ENCODE results near the gene ZNF768.

ZNF768 gene

DNA sequence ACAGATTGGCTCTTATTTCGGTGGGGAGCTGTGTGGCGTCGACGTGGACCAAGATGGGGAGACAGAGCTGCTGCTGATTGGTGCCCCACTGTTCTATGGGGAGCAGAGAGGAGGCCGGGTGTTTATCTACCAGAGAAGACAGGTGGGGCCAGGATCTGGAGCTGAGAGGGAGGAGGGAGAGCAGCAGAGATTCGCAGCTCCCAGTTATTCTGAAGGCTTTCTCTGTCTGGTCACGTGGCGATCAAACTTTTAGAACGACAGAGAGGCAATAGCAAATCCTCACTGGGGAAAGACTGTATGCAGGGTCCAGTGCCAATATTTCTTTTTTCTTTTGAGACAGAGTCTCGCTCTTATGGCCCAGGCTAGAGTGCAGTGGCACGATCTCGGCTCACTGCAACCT, 31.7 kb downstream of the ZNF768 start:
- Histone ChIP-seq H3K36me3 (ENCODE audit: control insufficient read depth, insufficient read depth, low read length) (no peaks in the 10 kb centered on the region), H3K4me3 (ENCODE audit: low read length) (no peak overlapping the region), H3K9ac (ENCODE audit: low read length) (no peak overlapping the region), H2BK120ac (ENCODE audit: low read depth, low read length) (no peak overlapping the region), H3K23ac (ENCODE audit: low read length) (no peak overlapping the region), H3K56ac (ENCODE audit: low read length) (no peak overlapping the region), H3K27me3 (ENCODE audit: insufficient read depth, low read length, poor library complexity) (no peaks in the 10 kb centered on the region), H3K4ac (ENCODE audit: low read depth, low read length) (no peak overlapping the region), H3K4me1 (ENCODE audit: control insufficient read depth, low read depth, low read length) (no peaks in the 10 kb centered on the region), H4K5ac (ENCODE audit: low read length) (no peak overlapping the region), H3K79me1 (ENCODE audit: low read length) (no peaks in the 10 kb centered on the region), H2BK15ac (replicated peaks; ENCODE audit: low read depth) (no peak overlapping the region), H2BK5ac (ENCODE audit: low read length) (no peak overlapping the region), H4K8ac (ENCODE audit: low read depth, low read length) (no peak overlapping the region), H3K79me2 (ENCODE audit: control insufficient read depth, insufficient read depth, low read length) (no peaks in the 10 kb centered on the region), H3K18ac (ENCODE audit: low read length) (no peak overlapping the region), H2AK5ac (ENCODE audit: low read length) (no peak overlapping the region), H3K4me2 (ENCODE audit: low read length) (no peak overlapping the region), H3K27ac (ENCODE audit: low read depth, low read length) (no peak overlapping the region)
- DNase-seq = no peak
- WGBS (ENCODE audit: extremely low coverage, insufficient coverage, low lambda C conversion rate) = no CpG with 5 or more reads among the region's 12 CpGs

DNA sequence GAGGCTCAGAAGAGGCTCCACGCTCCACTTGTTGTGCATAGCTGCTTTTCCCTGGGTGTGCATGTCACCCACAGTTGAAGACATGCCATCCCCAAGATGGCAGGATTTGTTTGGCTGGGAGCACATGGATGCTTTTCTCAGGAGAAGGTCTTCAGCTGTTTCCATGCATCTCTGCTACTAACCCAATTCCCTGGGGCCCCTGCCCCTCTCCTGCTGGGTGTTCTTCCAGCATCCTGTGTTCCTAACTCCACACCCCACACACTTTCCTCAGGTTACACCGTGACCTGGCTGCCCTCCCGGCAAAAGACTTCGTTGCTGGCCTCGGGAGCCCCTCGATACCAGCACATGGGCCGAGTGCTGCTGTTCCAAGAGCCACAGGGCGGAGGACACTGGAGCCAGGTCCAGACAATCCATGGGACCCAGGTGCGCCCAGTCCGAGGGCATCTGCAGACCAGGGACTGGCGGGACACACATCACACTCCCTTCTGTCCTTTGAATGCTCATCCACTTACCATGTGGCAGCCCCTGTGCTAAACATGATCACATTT, 32.4 kb downstream of the ZNF768 start:
- H4K5ac ChIP-seq (ENCODE audit: low read length) = no peak overlapping the region
- H3K79me1 ChIP-seq (ENCODE audit: low read length) = no peaks in the 10 kb centered on the region
- no peaks in the 10 kb centered on the region for H3K36me3 ChIP-seq (ENCODE audit: control insufficient read depth, insufficient read depth, low read length)
- no peak overlapping the region for H3K4me2 ChIP-seq (ENCODE audit: low read length)
- no peak overlapping the region for H3K56ac ChIP-seq (ENCODE audit: low read length)
- no CpG with 5 or more reads among the region's 11 CpGs for WGBS (ENCODE audit: extremely low coverage, insufficient coverage, low lambda C conversion rate)
- no peak overlapping the region for H3K4ac ChIP-seq (ENCODE audit: low read depth, low read length)
- H4K8ac ChIP-seq (ENCODE audit: low read depth, low read length) = no peak overlapping the region
- no peak overlapping the region for H3K18ac ChIP-seq (ENCODE audit: low read length)
- H2BK15ac ChIP-seq (replicated peaks; ENCODE audit: low read depth) = no peak overlapping the region
- H2AK5ac ChIP-seq (ENCODE audit: low read length) = no peak overlapping the region
- H3K4me3 ChIP-seq (ENCODE audit: low read length) = no peak overlapping the region
- H3K9ac ChIP-seq (ENCODE audit: low read length) = no peak overlapping the region
- H3K79me2 ChIP-seq (ENCODE audit: control insufficient read depth, insufficient read depth, low read length) = no peaks in the 10 kb centered on the region
- H3K23ac ChIP-seq (ENCODE audit: low read length) = no peak overlapping the region
- no peak overlapping the region for H3K27ac ChIP-seq (ENCODE audit: low read depth, low read length)
- no peaks in the 10 kb centered on the region for H3K27me3 ChIP-seq (ENCODE audit: insufficient read depth, low read length, poor library complexity)
- no peak for DNase-seq
- no peak overlapping the region for H2BK120ac ChIP-seq (ENCODE audit: low read depth, low read length)
- no peak overlapping the region for H2BK5ac ChIP-seq (ENCODE audit: low read length)
- H3K4me1 ChIP-seq (ENCODE audit: control insufficient read depth, low read depth, low read length) = no peaks in the 10 kb centered on the region

DNA sequence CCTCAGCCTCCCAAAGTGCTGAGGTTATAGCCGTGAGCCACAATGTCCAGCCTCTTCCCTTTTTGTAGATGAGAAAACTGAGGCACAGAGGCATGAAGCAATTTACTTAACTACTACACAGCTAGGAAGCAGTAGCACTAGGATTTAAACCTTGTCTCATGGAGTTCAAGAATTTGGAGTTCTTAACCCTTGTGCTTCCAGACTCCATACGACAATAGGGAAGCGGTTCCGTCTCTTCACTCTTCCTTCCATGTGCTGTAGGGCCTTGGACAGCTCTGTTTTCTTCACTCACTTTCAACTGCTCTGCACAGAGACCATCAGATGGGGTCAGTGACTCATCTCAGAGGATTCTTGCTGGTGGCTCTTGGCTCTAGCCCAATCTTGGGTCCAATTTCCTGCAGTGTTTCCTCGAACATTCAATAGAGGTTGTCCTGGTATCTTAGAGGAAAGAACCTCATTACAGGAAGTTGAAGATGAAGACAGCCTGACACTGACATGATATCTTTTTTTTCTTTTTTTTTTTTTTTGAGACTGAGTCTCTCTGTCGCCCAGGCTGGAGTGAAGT, 34.5 kb downstream of the ZNF768 start:
- H3K9ac ChIP-seq (ENCODE audit: low read length) = no peak overlapping the region
- no peak overlapping the region for H4K8ac ChIP-seq (ENCODE audit: low read depth, low read length)
- H3K4me1 ChIP-seq (ENCODE audit: control insufficient read depth, low read depth, low read length) = no peaks in the 10 kb centered on the region
- WGBS (ENCODE audit: extremely low coverage, insufficient coverage, low lambda C conversion rate) = no CpG with 5 or more reads among the region's 6 CpGs
- H3K18ac ChIP-seq (ENCODE audit: low read length) = no peak overlapping the region
- no peak overlapping the region for H2BK120ac ChIP-seq (ENCODE audit: low read depth, low read length)
- no peaks in the 10 kb centered on the region for H3K79me1 ChIP-seq (ENCODE audit: low read length)
- H2AK5ac ChIP-seq (ENCODE audit: low read length) = no peak overlapping the region
- H2BK5ac ChIP-seq (ENCODE audit: low read length) = no peak overlapping the region
- H3K36me3 ChIP-seq (ENCODE audit: control insufficient read depth, insufficient read depth, low read length) = no peaks in the 10 kb centered on the region
- no peak overlapping the region for H4K5ac ChIP-seq (ENCODE audit: low read length)
- no peak overlapping the region for H3K4ac ChIP-seq (ENCODE audit: low read depth, low read length)
- peak; percentile 21 for DNase-seq
- H3K79me2 ChIP-seq (ENCODE audit: control insufficient read depth, insufficient read depth, low read length) = no peaks in the 10 kb centered on the region
- H3K23ac ChIP-seq (ENCODE audit: low read length) = no peak overlapping the region
- no peaks in the 10 kb centered on the region for H3K27me3 ChIP-seq (ENCODE audit: insufficient read depth, low read length, poor library complexity)
- H2BK15ac ChIP-seq (replicated peaks; ENCODE audit: low read depth) = no peak overlapping the region
- no peak overlapping the region for H3K27ac ChIP-seq (ENCODE audit: low read depth, low read length)
- no peak overlapping the region for H3K4me2 ChIP-seq (ENCODE audit: low read length)
- no peak overlapping the region for H3K4me3 ChIP-seq (ENCODE audit: low read length)
- H3K56ac ChIP-seq (ENCODE audit: low read length) = no peak overlapping the region

DNA sequence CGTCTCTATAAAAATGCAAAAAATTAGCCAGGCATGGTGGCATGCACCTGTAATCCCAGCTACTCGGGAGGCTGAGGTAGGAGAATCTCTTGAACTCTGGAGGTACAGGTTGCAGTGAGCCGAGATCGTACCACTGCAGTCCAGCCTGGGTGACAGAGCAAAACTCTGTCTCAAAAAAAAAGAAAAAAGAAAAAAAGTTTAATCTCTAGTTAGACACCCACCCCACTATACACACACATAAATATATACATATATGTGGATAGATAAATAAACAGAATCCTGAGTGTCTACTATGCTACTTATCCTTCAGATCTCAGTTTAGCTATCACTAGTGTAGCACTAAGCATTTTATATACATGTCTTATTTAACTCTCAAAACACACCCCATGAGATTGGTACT, 35.1 kb downstream of the ZNF768 start:
- no peak overlapping the region for H3K4ac ChIP-seq (ENCODE audit: low read depth, low read length)
- no peak overlapping the region for H2AK5ac ChIP-seq (ENCODE audit: low read length)
- H3K18ac ChIP-seq (ENCODE audit: low read length) = no peak overlapping the region
- no peak overlapping the region for H2BK120ac ChIP-seq (ENCODE audit: low read depth, low read length)
- H2BK15ac ChIP-seq (replicated peaks; ENCODE audit: low read depth) = no peak overlapping the region
- H4K5ac ChIP-seq (ENCODE audit: low read length) = no peak overlapping the region
- no peak for DNase-seq
- H3K9ac ChIP-seq (ENCODE audit: low read length) = no peak overlapping the region
- H3K4me2 ChIP-seq (ENCODE audit: low read length) = no peak overlapping the region
- H3K56ac ChIP-seq (ENCODE audit: low read length) = no peak overlapping the region
- no peaks in the 10 kb centered on the region for H3K36me3 ChIP-seq (ENCODE audit: control insufficient read depth, insufficient read depth, low read length)
- H3K27ac ChIP-seq (ENCODE audit: low read depth, low read length) = no peak overlapping the region
- H3K27me3 ChIP-seq (ENCODE audit: insufficient read depth, low read length, poor library complexity) = no peaks in the 10 kb centered on the region
- no peak overlapping the region for H3K4me3 ChIP-seq (ENCODE audit: low read length)
- no CpG with 5 or more reads among the region's 4 CpGs for WGBS (ENCODE audit: extremely low coverage, insufficient coverage, low lambda C conversion rate)
- H2BK5ac ChIP-seq (ENCODE audit: low read length) = no peak overlapping the region
- H3K79me2 ChIP-seq (ENCODE audit: control insufficient read depth, insufficient read depth, low read length) = no peaks in the 10 kb centered on the region
- H4K8ac ChIP-seq (ENCODE audit: low read depth, low read length) = no peak overlapping the region
- H3K23ac ChIP-seq (ENCODE audit: low read length) = no peak overlapping the region
- H3K4me1 ChIP-seq (ENCODE audit: control insufficient read depth, low read depth, low read length) = no peaks in the 10 kb centered on the region
- no peaks in the 10 kb centered on the region for H3K79me1 ChIP-seq (ENCODE audit: low read length)

DNA sequence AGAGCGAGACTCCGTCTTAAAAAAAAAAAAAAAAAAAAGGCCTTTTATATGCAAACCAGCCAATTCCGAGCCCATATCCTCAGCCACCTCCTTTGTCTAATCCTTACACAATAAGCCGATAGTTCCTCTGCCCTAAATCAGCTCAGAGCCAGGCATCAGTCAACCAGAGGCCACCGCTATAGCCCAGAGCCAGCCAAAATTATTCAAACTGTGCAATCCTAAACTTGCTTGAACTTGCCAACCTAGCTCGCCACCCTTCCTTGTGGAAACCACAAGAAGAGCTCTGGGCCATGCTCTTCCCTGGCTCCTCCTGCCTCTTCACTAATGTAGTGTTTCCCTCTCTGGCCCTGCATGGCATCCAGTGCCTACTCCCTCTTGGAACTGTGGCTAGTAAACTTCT, 36.2 kb downstream of the ZNF768 start:
- Histone ChIP-seq H2BK120ac (ENCODE audit: low read depth, low read length) (no peak overlapping the region), H3K4ac (ENCODE audit: low read depth, low read length) (no peak overlapping the region), H3K79me1 (ENCODE audit: low read length) (no peaks in the 10 kb centered on the region), H3K56ac (ENCODE audit: low read length) (no peak overlapping the region), H3K4me1 (ENCODE audit: control insufficient read depth, low read depth, low read length) (no peaks in the 10 kb centered on the region), H4K5ac (ENCODE audit: low read length) (no peak overlapping the region), H3K27ac (ENCODE audit: low read depth, low read length) (no peak overlapping the region), H3K23ac (ENCODE audit: low read length) (no peak overlapping the region), H3K27me3 (ENCODE audit: insufficient read depth, low read length, poor library complexity) (no peaks in the 10 kb centered on the region), H2BK15ac (replicated peaks; ENCODE audit: low read depth) (no peak overlapping the region), H2AK5ac (ENCODE audit: low read length) (no peak overlapping the region), H3K9ac (ENCODE audit: low read length) (no peak overlapping the region), H2BK5ac (ENCODE audit: low read length) (no peak overlapping the region), H3K79me2 (ENCODE audit: control insufficient read depth, insufficient read depth, low read length) (no peaks in the 10 kb centered on the region), H4K8ac (ENCODE audit: low read depth, low read length) (no peak overlapping the region), H3K18ac (ENCODE audit: low read length) (no peak overlapping the region), H3K36me3 (ENCODE audit: control insufficient read depth, insufficient read depth, low read length) (no peaks in the 10 kb centered on the region), H3K4me3 (ENCODE audit: low read length) (no peak overlapping the region), H3K4me2 (ENCODE audit: low read length) (no peak overlapping the region)
- WGBS (ENCODE audit: extremely low coverage, insufficient coverage, low lambda C conversion rate) = no CpG with 5 or more reads among the region's 6 CpGs
- no peak for DNase-seq

Measured in mesendoderm (in vitro differentiated cells).